ENCODE measurements around the gene CYP3A4.
"Not testable (repeated sequence)": the region's sequence is repeated elsewhere in the genome, so short reads cannot be mapped to it uniquely, and the experiment has no call there.

GRCh38 chr7:99745395-99745794 is 38.6 kb downstream of the CYP3A4 start:
- not testable (repeated sequence) for TF ChIP-seq SUZ12 (IDR thresholded peaks at IDR 0.05; ENCODE audit: low read depth, low read length); REST (IDR thresholded peaks at IDR 0.05; ENCODE audit: borderline replicate concordance in 1 of 2, low read depth in 1 of 2, low read length in 2 of 2); ARID2 (CRISPR knock-in tag; IDR thresholded peaks at IDR 0.05; ENCODE audit: borderline replicate concordance); RBAK (CRISPR knock-in tag; IDR thresholded peaks at IDR 0.05); ZNF850 (CRISPR knock-in tag; conservative IDR thresholded peaks at IDR 0.05); ZNF224 (CRISPR knock-in tag; IDR thresholded peaks at IDR 0.05); ZFP82 (CRISPR knock-in tag; IDR thresholded peaks at IDR 0.05; ENCODE audit: borderline replicate concordance); ZNF510 (CRISPR knock-in tag; IDR thresholded peaks at IDR 0.05; ENCODE audit: low read depth); SIN3A (IDR thresholded peaks at IDR 0.05; ENCODE audit: borderline replicate concordance, low read depth, low read length)

Data from HepG2 (cell line).